GM12878 (cell line): ENCODE measurements around the gene AGRP. TPM values are rescaled to one million over a fixed set of nuclear protein-coding genes. Genes with fewer than 3 reads are reported as not detected.

Experiments used
- ATAC-seq: fragments of 200-7000 bp; cut with Tn5 transposase; 3 replicates; pipeline ENCODE4 v1.9.1; 2020; ENCODE audit warnings: mild to moderate bottlenecking, moderate library complexity
- BruUV-seq: library from RNA; stranded (reverse); fragments of 400-500 nt; replicated peaks from 2 replicates; lab custom pipeline; 2021; lab: Mats Ljungman, UMichigan
- CTCF ChIA-PET: fragments of 300-600 bp; sonication (Branson Sonifier 250); formaldehyde crosslinking; extraction: SDS; loops from one replicate; lab custom pipeline; 2021; ENCODE audit warnings: inconsistent platforms; lab: Yijun Ruan, JAX
- POLR2A ChIA-PET: fragments of 350-600 bp; formaldehyde crosslinking; extraction: SDS; loops from one replicate; lab custom pipeline; 2021; ENCODE audit warnings: inconsistent platforms; lab: Charles Lee
- RAD21 ChIA-PET: fragments of 300-600 bp; sonication (Branson Sonifier 250); formaldehyde crosslinking; loops from one replicate; lab custom pipeline; 2023; ENCODE audit warnings: antibody characterized with exemption; ENCODE audit not compliant: unreplicated experiment; lab: Charles Lee
- SMC1A ChIA-PET: fragments of 300-600 bp; sonication (Branson Sonifier 250); formaldehyde crosslinking; loops from one replicate; lab custom pipeline; 2023; ENCODE audit not compliant: unreplicated experiment, uncharacterized antibody; lab: Charles Lee
- DNase-seq: peaks from one replicate; pipeline ENCODE4 v3.0.0-alpha.2; 2011; ENCODE audit warnings: low read depth, low spot score
- FAIRE-seq: peaks from 3 replicates; lab custom pipeline; 2011; peaks lifted over from hg19 to GRCh38; lab: Jason Lieb, UNC
- H2AFZ ChIP-seq: 2 replicates; pipeline ENCODE4 v1.6.0; 2011; ENCODE audit warnings: low read depth, low read length, control low read depth; ENCODE audit not compliant: control insufficient read depth
- H3K27ac ChIP-seq: 2 replicates; pipeline ENCODE4 v1.5.1; 2011; ENCODE audit warnings: control low read depth; ENCODE audit not compliant: control insufficient read depth, insufficient read depth
- H3K27me3 ChIP-seq, 2 experiments: replicated peaks in 1 of 2; 2 replicates each; pipeline versions ENCODE4 v1.6.0 to v1.6.1; 2011; ENCODE audit warnings: low read length in 1 of 2; ENCODE audit not compliant: control insufficient read depth in 2 of 2, insufficient read depth in 2 of 2
- H3K36me3 ChIP-seq, 2 experiments: 2 replicates each; pipeline ENCODE4 v1.5.1; 2011; ENCODE audit warnings: low read length in 1 of 2; ENCODE audit not compliant: control insufficient read depth in 2 of 2, insufficient read depth in 2 of 2
- H3K4me1 ChIP-seq: 2 replicates; pipeline ENCODE4 v1.6.1; 2011; ENCODE audit warnings: mild to moderate bottlenecking, low read length, moderate library complexity, mixed read lengths; ENCODE audit not compliant: control insufficient read depth, insufficient read depth
- H3K4me2 ChIP-seq: 2 replicates; pipeline ENCODE4 v1.6.0; 2011; ENCODE audit warnings: control low read depth; ENCODE audit not compliant: control insufficient read depth, insufficient read depth
- H3K4me3 ChIP-seq: fragments of 200-600 bp; sonication (generic); 2 replicates; pipeline ENCODE4 v1.5.1; 2016
- H3K79me2 ChIP-seq: 2 replicates; pipeline ENCODE4 v1.6.0; 2011; ENCODE audit warnings: low read length; ENCODE audit not compliant: control insufficient read depth, insufficient read depth
- H3K9ac ChIP-seq: 2 replicates; pipeline ENCODE4 v1.8.0; 2011; ENCODE audit warnings: low read length, control low read depth, mixed read lengths; ENCODE audit not compliant: control insufficient read depth, insufficient read depth
- H3K9me3 ChIP-seq: replicated peaks from 3 replicates; pipeline ENCODE4 v1.5.1; 2011; ENCODE audit warnings: mild to moderate bottlenecking, low read length; ENCODE audit not compliant: control insufficient read depth, insufficient read depth
- H4K20me1 ChIP-seq: 2 replicates; pipeline ENCODE4 v1.6.0; 2011; ENCODE audit not compliant: control insufficient read depth, insufficient read depth
- BHLHE40 ChIP-seq, 2 experiments: fragments of 450-650 bp in 1 of 2; IDR thresholded peaks; 2 replicates each; pipeline ENCODE4 v1.6.1; 2011 to 2017; ENCODE audit warnings: low read depth in 2 of 2, borderline replicate concordance in 1 of 2, improper control_type of control experiment in 1 of 2, low read length in 1 of 2, mild to moderate bottlenecking in 1 of 2
- HDAC6 ChIP-seq: fragments of 200-600 bp; sonication (generic); IDR thresholded peaks from one replicate; pipeline ENCODE4 v1.8.0; 2017; ENCODE audit warnings: antibody characterized with exemption; ENCODE audit not compliant: unreplicated experiment
- MEF2B ChIP-seq: fragments of 450-650 bp; IDR thresholded peaks from 2 replicates; pipeline ENCODE4 v1.6.1; 2018; ENCODE audit warnings: mild to moderate bottlenecking, moderate library complexity; ENCODE audit not compliant: partially characterized antibody, poor library complexity, severe bottlenecking
- PML ChIP-seq: IDR thresholded peaks from 2 replicates; pipeline ENCODE4 v1.6.1; 2012; ENCODE audit warnings: low read length, inconsistent platforms
- POLR2A ChIP-seq: IDR thresholded peaks from 2 replicates; pipeline ENCODE4 v1.6.1; 2011; ENCODE audit warnings: low read depth, mild to moderate bottlenecking, low read length
- RBBP5 ChIP-seq: fragments of 200-600 bp; sonication (generic); conservative IDR thresholded peaks from 2 replicates; pipeline ENCODE4 v1.6.1; 2016
- WGBS: methylation state at CpG from one replicate; pipeline ENCODE4 v1.1.6; 2016; ENCODE audit warnings: low lambda C conversion rate; ENCODE audit not compliant: insufficient replicate concordance, insufficient coverage; ENCODE audit errors: missing lambda C conversion rate; 5-methylcytosine and 5-hydroxymethylcytosine counted together
- in situ Hi-C: fragments of 300-500 bp; cut with MboI; formaldehyde crosslinking; loops from 9 replicates; pipeline ENCODE4 v1.14.3; 2018; ENCODE audit warnings: mixed read lengths
- intact Hi-C: fragments of 100-400 bp; cut with micrococcal nuclease; formaldehyde crosslinking; loops from one replicate; pipeline ENCODE4 v1.14.2; 2022; ENCODE audit not compliant: unreplicated experiment
- polyA plus RNA-seq, 11 experiments: library from polyadenylated mRNA; depleted of rRNA in 4 of 11; unstranded in 6 of 11; stranded (reverse) in 5 of 11; fragments of >200 nt; fragmentation: Nextera tagmentation in 4 of 11; fragmentation: Illumina TruSeq in 1 of 11; extraction: Ambion mirVana in 4 of 11; extraction: Trizol in 1 of 11; gene quantifications; 1 replicate in 1 of 11; 2 replicates in 10 of 11; pipeline versions ENCODE4 v1.2.1 to v1.2.3, GENCODE V29; 2011 to 2016; ENCODE audit warnings: inconsistent platforms in 2 of 11, missing spikeins in 2 of 11, low read depth in 1 of 11
- total RNA-seq, 4 experiments: library from RNA; depleted of rRNA in 3 of 4; stranded (reverse); fragments of >200 nt in 3 of 4; fragmentation: Illumina TruSeq in 1 of 4; extraction: Trizol in 1 of 4; gene quantifications; 2 replicates each; pipeline versions ENCODE4 v1.2.1 to v1.2.3, GENCODE V29; 2013 to 2021
- TF ChIP-seq, protein P1 (sequence below): fragments of 450-650 bp; formaldehyde crosslinking; IDR thresholded peaks from 2 replicates; pipeline ENCODE4 v1.5.0; 2022; ENCODE audit warnings: mild to moderate bottlenecking, missing genetic modification characterization

Gene AGRP
- total and polyA plus RNA-seq, 10 of the 15 experiments (the other 5 are each of a cell fraction or from before 2014, with no cell fraction given): 0.16 to 0.75 (median 0.53) TPM; not detected in 6

DNA sequence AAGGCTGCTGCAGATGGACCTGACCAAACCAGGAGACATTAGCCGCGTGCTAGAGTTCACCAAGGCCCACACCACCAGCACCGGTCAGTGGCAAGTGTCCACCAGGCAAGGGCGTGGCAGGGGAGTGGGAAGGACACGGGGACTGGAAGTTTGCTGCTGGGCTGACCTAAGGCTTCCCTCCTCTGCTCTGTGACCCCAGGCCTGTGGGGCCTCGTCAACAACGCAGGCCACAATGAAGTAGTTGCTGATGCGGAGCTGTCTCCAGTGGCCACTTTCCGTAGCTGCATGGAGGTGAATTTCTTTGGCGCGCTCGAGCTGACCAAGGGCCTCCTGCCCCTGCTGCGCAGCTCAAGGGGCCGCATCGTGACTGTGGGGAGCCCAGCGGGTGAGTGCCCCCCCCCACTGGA, 47.6 kb downstream of the AGRP start:
- DNase-seq (no peak), FAIRE-seq (no peak), ATAC-seq (no peak)
- RAD21 ChIA-PET: interaction anchor here (1.2 kb wide), 1 partner anchor 10 kb away, joined by 4 read pairs; no protein-coding TSS in a partner anchor
- Histone ChIP-seq H2AFZ (no peak overlapping the region), H3K27me3 (peaks cover 0 to 5% of the 10 kb centered on the region in 2 experiments; a peak in 2 of 4 replicates), H3K9me3 (no peaks in the 10 kb centered on the region), H3K27ac (no peak overlapping the region), H4K20me1 (no peaks in the 10 kb centered on the region), H3K9ac (no peak overlapping the region), H3K4me3 (no peak overlapping the region), H3K4me1 (peaks cover 25% of the 10 kb centered on the region), H3K36me3 (peaks cover 0 to 8% of the 10 kb centered on the region in 2 experiments; a peak in 3 of 4 replicates), H3K4me2 (no peak overlapping the region), H3K79me2 (no peaks in the 10 kb centered on the region)
- TF ChIP-seq MEF2B: no peak
- no peak for TF ChIP-seq PML
- peak; percentile 43; the same call in 1 of the 2 replicates for TF ChIP-seq POLR2A
- BruUV-seq: no TSS peak
- CTCF ChIA-PET: interaction anchor here (2.0 kb wide), 1 partner anchor 8 kb away, joined by 10 read pairs; no protein-coding TSS in a partner anchor
- WGBS: 95% methylated on average over 16 of the region's 16 CpGs
- POLR2A ChIA-PET: interaction anchor here (0.7 kb wide), 1 partner anchor 351 kb away, joined by 6 read pairs; no protein-coding TSS in a partner anchor
- in situ Hi-C loops (no loop called here), intact Hi-C loops (no loop called here)
- SMC1A ChIA-PET: interaction anchor here (1.2 kb wide), 1 partner anchor 16 kb away, joined by 4 read pairs; no protein-coding TSS in a partner anchor

DNA sequence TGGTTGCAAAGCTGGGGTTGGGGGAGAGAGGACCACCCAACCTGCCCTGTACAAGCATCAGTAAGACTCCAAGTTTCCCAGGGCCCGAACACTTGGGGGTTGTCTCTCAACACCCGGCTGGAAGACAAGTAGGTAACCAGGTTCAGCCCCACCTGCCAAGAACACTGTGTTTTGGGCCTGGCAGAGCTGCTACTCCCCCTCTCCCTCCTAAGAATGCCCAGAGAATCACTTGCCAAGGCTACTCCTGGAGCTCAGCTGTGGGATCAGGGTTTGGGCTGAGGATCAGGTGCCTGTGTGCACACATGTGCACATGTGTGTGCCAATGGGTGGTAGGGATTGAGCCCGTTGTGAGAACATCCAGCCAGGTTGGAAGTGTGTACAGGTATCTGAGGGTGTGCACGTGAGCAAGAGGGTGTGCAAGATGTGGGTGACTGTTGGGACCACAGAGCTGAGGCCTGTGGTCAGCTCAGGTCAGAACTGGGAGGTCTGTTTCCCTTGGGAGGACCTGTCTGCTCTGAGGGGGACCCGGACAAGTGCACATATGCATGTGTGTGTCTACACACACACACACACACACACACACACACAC, 50.1 kb downstream of the AGRP start:
- H3K4me3 ChIP-seq: no peak overlapping the region
- no peak for ATAC-seq
- no peaks in the 10 kb centered on the region; a peak in 3 of 4 replicates for H3K36me3 ChIP-seq
- ChIA-PET SMC1A (interaction anchor here (1.2 kb wide), 1 partner anchor 31 kb away, joined by 4 read pairs; no protein-coding TSS in a partner anchor), POLR2A (no interaction called here), RAD21 (no interaction called here), CTCF (no interaction called here)
- in situ Hi-C loops: no loop called here
- BruUV-seq: no TSS peak
- H3K4me1 ChIP-seq: peaks cover 25% of the 10 kb centered on the region
- no peak overlapping the region for H3K4me2 ChIP-seq
- H4K20me1 ChIP-seq: no peaks in the 10 kb centered on the region
- WGBS: 73% methylated on average over 5 of the region's 5 CpGs
- FAIRE-seq: no peak
- no peak for DNase-seq
- H2AFZ ChIP-seq: no peak overlapping the region
- no peak overlapping the region for H3K9ac ChIP-seq
- H3K27ac ChIP-seq: no peak overlapping the region
- intact Hi-C loops: no loop called here
- no peaks in the 10 kb centered on the region for H3K9me3 ChIP-seq
- TF ChIP-seq RBBP5 (no peak), BHLHE40 (IDR thresholded peaks at IDR 0.05; ENCODE audit: borderline replicate concordance in 1 of 2, low read depth in 2 of 2, low read length in 1 of 2) (peak; percentile 47 to 55; a peak in 3 of 4 replicates), HDAC6 (no peak)
- TF ChIP-seq, protein P1, sequence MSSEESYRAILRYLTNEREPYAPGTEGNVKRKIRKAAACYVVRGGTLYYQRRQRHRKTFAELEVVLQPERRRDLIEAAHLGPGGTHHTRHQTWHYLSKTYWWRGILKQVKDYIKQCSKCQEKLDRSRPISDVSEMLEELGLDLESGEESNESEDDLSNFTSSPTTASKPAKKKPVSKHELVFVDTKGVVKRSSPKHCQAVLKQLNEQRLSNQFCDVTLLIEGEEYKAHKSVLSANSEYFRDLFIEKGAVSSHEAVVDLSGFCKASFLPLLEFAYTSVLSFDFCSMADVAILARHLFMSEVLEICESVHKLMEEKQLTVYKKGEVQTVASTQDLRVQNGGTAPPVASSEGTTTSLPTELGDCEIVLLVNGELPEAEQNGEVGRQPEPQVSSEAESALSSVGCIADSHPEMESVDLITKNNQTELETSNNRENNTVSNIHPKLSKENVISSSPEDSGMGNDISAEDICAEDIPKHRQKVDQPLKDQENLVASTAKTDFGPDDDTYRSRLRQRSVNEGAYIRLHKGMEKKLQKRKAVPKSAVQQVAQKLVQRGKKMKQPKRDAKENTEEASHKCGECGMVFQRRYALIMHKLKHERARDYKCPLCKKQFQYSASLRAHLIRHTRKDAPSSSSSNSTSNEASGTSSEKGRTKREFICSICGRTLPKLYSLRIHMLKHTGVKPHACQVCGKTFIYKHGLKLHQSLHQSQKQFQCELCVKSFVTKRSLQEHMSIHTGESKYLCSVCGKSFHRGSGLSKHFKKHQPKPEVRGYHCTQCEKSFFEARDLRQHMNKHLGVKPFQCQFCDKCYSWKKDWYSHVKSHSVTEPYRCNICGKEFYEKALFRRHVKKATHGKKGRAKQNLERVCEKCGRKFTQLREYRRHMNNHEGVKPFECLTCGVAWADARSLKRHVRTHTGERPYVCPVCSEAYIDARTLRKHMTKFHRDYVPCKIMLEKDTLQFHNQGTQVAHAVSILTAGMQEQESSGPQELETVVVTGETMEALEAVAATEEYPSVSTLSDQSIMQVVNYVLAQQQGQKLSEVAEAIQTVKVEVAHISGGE: no peak
- H3K79me2 ChIP-seq: no peaks in the 10 kb centered on the region
- peaks cover 11 to 14% of the 10 kb centered on the region in 2 experiments for H3K27me3 ChIP-seq
